ENCODE results near the gene DAB2IP. TPM values are rescaled to one million over a fixed set of nuclear protein-coding genes. Genes with fewer than 3 reads are reported as not detected.

DAB2IP gene
- 15.2 and 17.6 TPM in 2 replicates for total RNA-seq (2014; rRNA removed)
- Bru-seq, nascent RNA, result percentile 46 among the genes with signal in this experiment
- BruChase-seq, experiment 1, labeled RNA remaining after a 6-hour chase, result percentile 40 among the genes with signal in this experiment
- BruChase-seq, experiment 2, labeled RNA remaining after a 2-hour chase, result percentile 41 among the genes with signal in this experiment
- long read RNA-seq, partial matches to known transcripts, result 10 of 37 reads
- long read RNA-seq, other reads (novel, unspliced or antisense), result 27 of 37 reads

GRCh38 chr9:121651295-121652020 lies at the start of gene DAB2IP:
Gene DAB2IP, plus strand, starts transcription at chr9:121651634. Its CDS starts 142 bp downstream, at chr9:121651776.
- peak; percentile 52 for DNase-seq
- no peak for TF ChIP-seq EZH2phosphoT487 (IDR thresholded peaks at IDR 0.05; ENCODE audit: borderline replicate concordance, low read length)
- no peak for TF ChIP-seq CTCF (conservative IDR thresholded peaks at IDR 0.05; ENCODE audit: low read depth, low read length)
- no peak for TF ChIP-seq EZH2 (IDR thresholded peaks at IDR 0.05; ENCODE audit: low read length, unreplicated experiment)
- peak; percentile 60 for ATAC-seq
- no peaks in the 10 kb centered on the region for H3K9me3 ChIP-seq (ENCODE audit: low read length)
- peak within 1 kb of the TSS; percentile 55 for H3K9ac ChIP-seq (ENCODE audit: low read length)
- peaks cover 12% of the 10 kb centered on the region for H3K4me1 ChIP-seq (ENCODE audit: insufficient read depth, low read length)
- peak within 1 kb of the TSS; percentile 96 for H3K4me2 ChIP-seq (ENCODE audit: low read length)
- peak within 1 kb of the TSS; percentile 72 for H2AFZ ChIP-seq (ENCODE audit: low read length)
- H3K4me3 ChIP-seq (ENCODE audit: low read length), result peak within 1 kb of the TSS; percentile 78
- ChIA-PET CTCF (no interaction called here), POLR2A (ENCODE audit: unreplicated experiment) (no interaction called here)
- no peaks in the 10 kb centered on the region for H3K79me2 ChIP-seq (ENCODE audit: low read length)
- no peak within 1 kb of the TSS for H3K27ac ChIP-seq (ENCODE audit: low read length)
- no peaks in the 10 kb centered on the region for H3F3A ChIP-seq (ENCODE audit: low read length, unreplicated experiment)
- H3K36me3 ChIP-seq (ENCODE audit: low read depth, low read length), result no peaks in the 10 kb centered on the region
- H3K27me3 ChIP-seq (ENCODE audit: low read length), result no peaks in the 10 kb centered on the region
- H4K20me1 ChIP-seq (ENCODE audit: low read length), result no peaks in the 10 kb centered on the region
- intact Hi-C loops (cut with micrococcal nuclease), result no loop called here
- no peaks in the 10 kb centered on the region for H3K9me2 ChIP-seq (replicated peaks; ENCODE audit: low read length)
- BruUV-seq (replicated peaks), result no TSS peak

- no peaks in the 10 kb centered on the region for H3K36me3 ChIP-seq (ENCODE audit: low read depth, low read length)
- H3K9ac ChIP-seq (ENCODE audit: low read length), result no peak overlapping the region
- peaks cover 7% of the 10 kb centered on the region; the same call in 1 of the 2 replicates for H3K4me1 ChIP-seq (ENCODE audit: insufficient read depth, low read length)
- ChIA-PET POLR2A (ENCODE audit: unreplicated experiment) (no interaction called here), CTCF (no interaction called here)
- H3K9me3 ChIP-seq (ENCODE audit: low read length), result no peaks in the 10 kb centered on the region
- DNase-seq, result no peak
- H3K4me2 ChIP-seq (ENCODE audit: low read length), result no peak overlapping the region
- H3K4me3 ChIP-seq (ENCODE audit: low read length), result no peak overlapping the region
- H3F3A ChIP-seq (ENCODE audit: low read length, unreplicated experiment), result peaks cover 3% of the 10 kb centered on the region
- no peaks in the 10 kb centered on the region for H4K20me1 ChIP-seq (ENCODE audit: low read length)
- peaks cover 20% of the 10 kb centered on the region for H3K79me2 ChIP-seq (ENCODE audit: low read length)
- TF ChIP-seq EZH2 (IDR thresholded peaks at IDR 0.05; ENCODE audit: low read length, unreplicated experiment) (no peak), CTCF (conservative IDR thresholded peaks at IDR 0.05; ENCODE audit: low read depth, low read length) (no peak), EZH2phosphoT487 (IDR thresholded peaks at IDR 0.05; ENCODE audit: borderline replicate concordance, low read length) (no peak)
- no peaks in the 10 kb centered on the region for H3K9me2 ChIP-seq (replicated peaks; ENCODE audit: low read length)
- no peaks in the 10 kb centered on the region for H3K27me3 ChIP-seq (ENCODE audit: low read length)
- H3K27ac ChIP-seq (ENCODE audit: low read length), result no peak overlapping the region
- H2AFZ ChIP-seq (ENCODE audit: low read length), result no peak overlapping the region
- intact Hi-C loops (cut with micrococcal nuclease), result no loop called here
- no TSS peak for BruUV-seq (replicated peaks)
- no peak for ATAC-seq
These were observed 48.4 kb upstream of the DAB2IP start for GRCh38 chr9:121603028-121603427.

- no peak overlapping the region for H3K27ac ChIP-seq (ENCODE audit: low read length)
- POLR2A ChIA-PET (ENCODE audit: unreplicated experiment), result no interaction called here
- intact Hi-C loops (cut with micrococcal nuclease), result no loop called here
These were observed 47.2 kb upstream of the DAB2IP start for GRCh38 chr9:121604242-121604641.

More at GRCh38 chr9:121604242-121604641, 47.2 kb upstream of the DAB2IP start:
- H3K36me3 ChIP-seq (ENCODE audit: low read depth, low read length), result no peaks in the 10 kb centered on the region
- no peak overlapping the region for H2AFZ ChIP-seq (ENCODE audit: low read length)
- no peaks in the 10 kb centered on the region for H3K9me3 ChIP-seq (ENCODE audit: low read length)
- no peak overlapping the region for H3K4me3 ChIP-seq (ENCODE audit: low read length)
- H3K4me2 ChIP-seq (ENCODE audit: low read length), result no peak overlapping the region
- TF ChIP-seq CTCF (conservative IDR thresholded peaks at IDR 0.05; ENCODE audit: low read depth, low read length) (no peak), EZH2phosphoT487 (IDR thresholded peaks at IDR 0.05; ENCODE audit: borderline replicate concordance, low read length) (no peak)
- peaks cover 6% of the 10 kb centered on the region for H3K4me1 ChIP-seq (ENCODE audit: insufficient read depth, low read length)
- no peak overlapping the region for H3K9ac ChIP-seq (ENCODE audit: low read length)
- ATAC-seq (no peak), DNase-seq (no peak)
- peaks cover 20% of the 10 kb centered on the region for H3K79me2 ChIP-seq (ENCODE audit: low read length)
- CTCF ChIA-PET, result no interaction called here
- H3K9me2 ChIP-seq (replicated peaks; ENCODE audit: low read length), result no peaks in the 10 kb centered on the region
- H3F3A ChIP-seq (ENCODE audit: low read length, unreplicated experiment), result no peaks in the 10 kb centered on the region
- no peaks in the 10 kb centered on the region for H3K27me3 ChIP-seq (ENCODE audit: low read length)
- no TSS peak for BruUV-seq (replicated peaks)
- H4K20me1 ChIP-seq (ENCODE audit: low read length), result no peaks in the 10 kb centered on the region

Data from PC-3 (cell line).